Stimulated activated CD4-positive, alpha-beta T cell treated with anti-CD3 and anti-CD28 coated beads, Interleukin-12 subunit alpha, Interleukin-12 subunit beta, amount 100 ng/mL, for 48 hours (primary cell): ENCODE data around the gene ZAR1L.
A peak's percentile ranks its signal among the peaks of the same experiment; 100 is the strongest.

Source experiments
- DNase-seq, 3 donors: peaks; one replicate each; pipeline ENCODE4 v3.0.0-alpha.2; 2020; ENCODE audit warnings: low read depth in 2 of 3, low spot score in 1 of 3

Gene ZAR1L

GRCh38 chr13:32302461-32302860 lies 12.7 kb downstream of the ZAR1L start:
- DNase-seq, result no peak

- DNase-seq, result no peak
Observed at GRCh38 chr13:32300920-32301319, 14.2 kb downstream of the ZAR1L start.

GRCh38 chr13:32300406-32300805 lies 14.8 kb downstream of the ZAR1L start:
- no peak for DNase-seq

- no peak for DNase-seq
Observed at GRCh38 chr13:32299893-32300292, 15.3 kb downstream of the ZAR1L start.

GRCh38 chr13:32298695-32299094 lies 16.5 kb downstream of the ZAR1L start:
- no peak for DNase-seq

GRCh38 chr13:32297206-32297605 lies 18.0 kb downstream of the ZAR1L start:
- no peak for DNase-seq

GRCh38 chr13:32285633-32285965 lies 29.6 kb downstream of the ZAR1L start:
- no peak for DNase-seq

GRCh38 chr13:32284927-32285632 lies 30.1 kb downstream of the ZAR1L start:
- no peak for DNase-seq

GRCh38 chr13:32282096-32282711 lies 33.0 kb downstream of the ZAR1L start:
- no peak for DNase-seq

GRCh38 chr13:32281096-32281495 lies 34.1 kb downstream of the ZAR1L start:
- DNase-seq, result no peak

GRCh38 chr13:32278426-32278825 lies 36.7 kb downstream of the ZAR1L start:
- DNase-seq, result no peak

GRCh38 chr13:32277839-32278238 lies 37.3 kb downstream of the ZAR1L start:
- DNase-seq, result no peak

- no peak for DNase-seq
Observed at GRCh38 chr13:32272021-32272683, 43.0 kb downstream of the ZAR1L start.

GRCh38 chr13:32267836-32268439 lies 47.2 kb downstream of the ZAR1L start:
- DNase-seq, result peak in 2 of 3 donors; percentile 3 to 36

GRCh38 chr13:32266130-32266529 lies 49.0 kb downstream of the ZAR1L start:
- no peak for DNase-seq

- DNase-seq, result no peak
Observed at GRCh38 chr13:32265726-32266125, 49.4 kb downstream of the ZAR1L start.

GRCh38 chr13:32264407-32264806 lies 50.8 kb downstream of the ZAR1L start:
- no peak for DNase-seq

GRCh38 chr13:32262619-32263018 lies 52.5 kb downstream of the ZAR1L start:
- DNase-seq, result no peak

- DNase-seq, result no peak
Observed at GRCh38 chr13:32262165-32262564, 53.0 kb downstream of the ZAR1L start.

GRCh38 chr13:32261567-32261966 lies 53.6 kb downstream of the ZAR1L start:
- no peak for DNase-seq

GRCh38 chr13:32259116-32259515 lies 56.0 kb downstream of the ZAR1L start:
- no peak for DNase-seq

GRCh38 chr13:32257649-32258048 lies 57.5 kb downstream of the ZAR1L start:
- DNase-seq, result no peak
